Right forelimb (tissue), 1 donor: ENCODE measurements around the gene TARP.

Experiments used
- DNase-seq: peaks from one replicate; pipeline ENCODE4 v3.0.0-alpha.2; 2018

The TARP gene

DNA sequence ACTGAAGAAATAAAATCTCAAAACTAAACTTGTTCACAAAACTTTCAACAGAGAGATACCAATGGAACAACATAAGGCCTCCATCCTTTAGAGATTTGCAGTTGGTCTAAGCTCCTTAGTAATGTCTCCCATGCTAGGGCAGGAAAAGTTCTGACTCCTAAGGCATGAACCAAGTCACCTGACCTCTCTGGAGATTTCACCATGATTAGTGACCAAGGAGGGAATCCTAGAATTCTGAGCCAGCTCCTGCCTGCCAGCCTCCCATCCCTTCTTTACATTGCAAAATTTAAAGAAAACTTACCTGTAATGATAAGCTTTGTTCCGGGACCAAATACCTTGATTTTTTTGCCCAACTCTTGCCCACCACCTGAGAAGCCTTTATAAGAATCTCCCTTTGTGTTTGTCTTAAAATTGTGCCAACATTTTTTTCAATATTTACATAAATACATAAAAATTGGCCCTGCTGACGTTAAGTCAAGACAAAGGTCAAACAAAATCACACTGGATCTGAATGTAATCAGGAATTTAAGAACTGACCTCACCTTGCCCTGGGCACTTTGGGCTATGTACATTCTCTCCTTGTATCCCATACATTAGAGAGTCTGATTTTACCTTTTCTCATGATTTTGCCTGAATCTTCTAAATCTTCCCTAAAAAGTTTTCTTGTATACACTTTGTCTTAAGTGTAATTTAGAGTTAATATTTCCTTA, at the start of gene TARP:
Gene TARP, minus strand, starts transcription at position 351 of the 710 bp plus-strand sequence.
- no peak for DNase-seq

DNA sequence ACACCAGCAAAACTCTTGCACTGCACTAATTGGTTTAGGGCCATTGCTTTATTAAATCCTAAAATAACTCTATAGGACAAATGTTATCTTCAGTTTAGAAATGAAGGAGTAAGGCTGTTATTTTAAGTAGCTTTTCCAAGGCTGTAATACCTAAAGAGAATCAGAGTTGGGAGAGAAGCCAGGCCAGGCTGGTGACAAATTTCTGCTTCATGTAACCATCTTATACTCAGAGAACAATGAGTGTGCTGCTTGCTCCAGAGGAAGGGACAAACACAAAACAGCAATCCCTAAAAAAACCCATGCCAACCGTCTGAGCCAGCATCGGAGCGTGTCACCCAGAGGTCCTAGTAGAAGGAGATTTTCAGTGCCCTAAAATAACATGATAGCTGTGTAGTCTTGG, 49.7 kb upstream of the TARP start:
- no peak for DNase-seq

DNA sequence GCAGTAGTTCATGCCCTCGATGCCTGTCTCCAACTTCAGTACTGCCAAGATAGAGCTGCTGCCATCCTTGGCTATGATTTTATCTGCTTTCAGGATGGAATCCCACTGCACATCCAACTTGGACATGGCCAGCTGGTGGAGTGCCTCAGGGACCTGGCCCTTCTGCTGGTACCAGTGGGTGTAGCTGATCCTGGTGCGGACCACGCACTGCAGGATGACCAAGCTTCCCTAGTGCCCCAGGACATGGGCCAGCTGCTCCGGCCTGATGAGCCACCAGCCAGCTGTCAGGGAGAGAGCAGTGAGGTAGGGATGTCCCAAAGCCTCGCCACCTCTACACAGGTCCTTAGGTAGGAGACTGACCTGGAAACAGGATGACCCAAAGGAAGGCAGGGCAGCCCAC, 49.0 kb upstream of the TARP start:
- no peak for DNase-seq

DNA sequence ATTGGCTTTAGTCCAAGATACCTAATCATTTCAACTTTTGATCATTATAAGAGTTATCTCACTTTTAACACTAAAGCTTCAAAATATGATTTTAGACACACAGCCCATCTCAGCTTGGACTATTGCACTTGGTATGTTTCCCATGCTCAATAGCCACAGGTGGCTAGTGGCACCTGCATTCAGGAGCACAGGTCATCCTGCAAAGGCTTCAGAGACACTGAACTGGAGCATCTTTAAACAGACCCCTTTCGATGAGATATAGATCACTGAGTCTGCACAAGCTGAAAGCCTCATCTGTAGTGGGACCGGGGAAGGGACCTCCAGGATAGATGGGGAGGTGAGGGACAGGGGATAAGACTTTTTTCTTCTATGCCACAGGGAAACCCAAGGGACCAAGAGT, 48.5 kb upstream of the TARP start:
- DNase-seq, result no peak

DNA sequence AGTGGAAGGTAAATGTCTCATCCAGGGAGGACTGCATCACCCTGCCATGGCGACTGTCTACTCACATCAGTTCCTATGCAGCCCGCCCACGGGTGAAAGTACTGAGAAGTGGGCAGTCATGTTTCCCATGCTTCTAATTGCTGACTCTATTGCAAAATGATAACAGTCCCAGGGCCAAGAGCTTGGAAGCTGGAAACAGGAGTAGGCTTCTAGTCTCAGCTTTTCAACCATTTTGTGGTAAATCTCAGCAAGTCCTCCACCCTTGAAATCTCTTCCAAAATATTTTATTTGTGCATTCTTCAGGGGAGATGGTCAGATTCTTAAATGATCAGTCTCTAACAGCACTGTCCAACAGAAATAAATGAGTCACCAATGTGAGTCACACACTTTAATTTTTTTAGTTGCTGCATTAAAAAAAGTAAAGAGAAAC, 48.1 kb upstream of the TARP start:
- no peak for DNase-seq

DNA sequence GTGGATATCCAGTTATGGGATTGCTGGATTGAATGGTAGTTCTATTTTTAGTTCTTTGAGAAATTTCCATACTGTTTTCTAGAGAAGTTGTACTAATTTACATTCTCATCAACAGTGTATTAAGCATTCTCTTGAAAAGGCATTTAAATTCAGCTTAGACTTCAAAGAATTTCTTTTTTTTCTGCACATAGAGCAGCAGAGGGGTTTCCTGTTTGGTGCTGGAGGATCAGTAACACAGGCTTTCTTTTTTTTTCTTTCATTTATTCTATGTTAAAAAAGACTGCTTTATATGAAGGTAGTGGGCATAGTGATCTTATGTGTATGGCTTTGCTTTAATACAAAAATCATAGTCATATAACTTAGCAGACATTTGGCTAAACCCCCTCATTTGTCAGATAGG, 47.6 kb upstream of the TARP start:
- DNase-seq, result no peak

DNA sequence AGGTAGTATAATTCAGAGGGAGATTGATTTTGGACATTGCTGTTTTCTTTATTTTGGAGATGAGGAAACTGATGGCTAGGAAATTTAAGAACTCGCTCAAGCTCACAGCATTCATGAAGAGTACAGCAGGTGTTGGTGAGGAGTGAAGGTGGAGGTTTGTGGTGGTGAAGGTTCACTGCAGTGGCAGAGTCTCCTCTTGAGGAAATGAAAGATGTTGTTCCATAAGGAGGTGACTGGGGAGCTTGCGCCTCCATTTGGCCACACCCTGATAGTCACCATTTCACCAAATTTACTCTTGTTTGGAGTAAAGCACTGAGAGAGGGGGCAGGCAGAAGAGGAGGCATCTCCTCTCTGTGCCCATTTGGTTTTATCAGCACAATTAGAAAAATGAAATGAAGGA, 46.4 kb upstream of the TARP start:
- no peak for DNase-seq

DNA sequence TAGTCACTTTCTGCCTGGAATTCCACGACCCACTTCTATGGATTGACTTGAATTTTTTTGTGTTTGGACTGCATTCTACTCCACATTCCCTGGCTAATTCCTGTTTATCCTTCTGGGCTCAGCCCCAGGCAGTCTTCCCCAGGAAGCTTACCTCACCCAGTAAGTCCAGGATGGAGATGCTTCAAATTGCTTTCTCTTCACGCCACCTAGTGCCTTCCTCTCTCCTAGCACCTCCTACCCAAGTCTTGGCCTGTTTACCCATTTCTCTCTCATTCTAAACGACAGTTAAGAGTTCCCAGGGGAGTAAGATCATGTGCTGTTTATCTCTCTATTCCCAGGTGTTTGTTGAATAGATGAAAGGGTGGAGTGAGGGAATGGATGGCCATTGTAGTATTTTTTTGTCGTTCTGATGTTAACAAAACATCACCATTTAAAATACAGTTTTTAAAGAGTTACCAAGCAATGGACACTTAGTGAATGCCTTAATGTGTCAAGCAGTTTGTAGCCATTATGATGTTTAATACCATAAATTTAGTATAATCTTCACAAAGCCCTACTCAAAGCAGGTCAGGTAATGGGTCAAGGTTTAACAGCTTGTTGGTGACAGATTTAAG, 45.5 kb upstream of the TARP start:
- DNase-seq, result no peak

DNA sequence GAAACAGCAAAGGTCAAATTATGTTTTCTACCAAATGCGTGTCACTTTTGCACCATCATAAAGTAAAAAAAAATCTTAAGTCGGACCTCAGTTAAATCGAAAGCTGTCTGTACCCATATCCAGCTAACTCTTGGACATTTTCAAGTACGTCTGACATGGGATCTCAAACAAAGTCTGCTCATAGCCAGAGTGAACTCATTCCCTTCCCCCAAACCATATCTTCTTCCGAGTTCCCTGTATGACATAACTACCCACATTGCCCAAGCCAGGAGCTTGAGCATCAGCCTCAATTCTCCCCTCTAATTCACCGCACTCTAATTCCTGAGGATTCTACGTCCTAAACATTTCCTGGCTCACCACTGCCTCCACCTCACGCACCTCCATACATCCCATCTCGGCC, 44.8 kb upstream of the TARP start:
- no peak for DNase-seq

DNA sequence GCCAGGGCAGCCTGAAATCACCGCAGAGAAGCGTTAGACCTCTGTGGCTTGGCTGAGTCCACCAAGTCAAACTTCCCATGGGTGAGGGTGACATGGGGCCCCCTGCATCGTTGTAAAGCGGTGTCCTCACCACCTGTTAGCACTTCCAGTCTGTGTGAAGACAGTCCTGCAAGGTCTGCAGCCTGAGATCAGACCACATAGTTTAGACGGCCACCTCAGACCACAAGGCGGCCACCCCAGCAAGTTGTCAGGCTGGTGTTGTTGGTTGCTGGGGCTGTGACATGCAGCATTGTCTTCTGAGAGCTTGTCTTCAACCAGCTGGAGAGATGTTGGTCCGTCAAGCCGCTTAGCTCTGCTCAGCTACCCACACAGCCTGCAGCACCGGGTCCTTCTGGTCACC, 44.1 kb upstream of the TARP start:
- no peak for DNase-seq

DNA sequence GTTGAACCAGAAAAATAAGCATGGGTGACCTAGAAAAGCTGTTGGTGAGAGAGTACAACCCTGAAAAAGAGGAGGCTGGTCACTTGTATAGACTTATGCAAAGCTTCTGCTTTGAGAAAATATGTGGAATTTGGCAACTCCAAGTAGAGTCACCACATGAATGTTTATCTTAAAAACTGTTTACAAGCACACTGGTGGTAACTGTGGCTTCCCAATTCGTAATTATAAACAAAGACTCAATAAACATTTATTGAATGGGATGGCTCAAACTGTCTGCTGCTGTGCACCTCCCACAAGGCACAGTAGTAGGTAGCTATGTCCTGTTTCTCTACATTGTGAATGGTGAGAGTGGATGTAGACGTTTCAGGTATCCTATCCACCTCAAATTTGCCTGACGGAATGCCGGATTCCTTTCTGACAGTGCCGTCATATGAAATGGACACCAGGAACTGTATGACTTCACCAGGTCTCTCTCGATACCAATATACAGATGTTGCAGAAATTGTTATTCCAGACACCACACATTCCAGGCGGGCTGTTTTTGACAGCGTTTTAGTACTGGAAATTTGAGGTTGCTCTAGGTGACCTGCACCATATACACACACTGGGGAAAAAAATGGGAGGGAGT, 43.4 kb upstream of the TARP start:
- DNase-seq, result no peak

DNA sequence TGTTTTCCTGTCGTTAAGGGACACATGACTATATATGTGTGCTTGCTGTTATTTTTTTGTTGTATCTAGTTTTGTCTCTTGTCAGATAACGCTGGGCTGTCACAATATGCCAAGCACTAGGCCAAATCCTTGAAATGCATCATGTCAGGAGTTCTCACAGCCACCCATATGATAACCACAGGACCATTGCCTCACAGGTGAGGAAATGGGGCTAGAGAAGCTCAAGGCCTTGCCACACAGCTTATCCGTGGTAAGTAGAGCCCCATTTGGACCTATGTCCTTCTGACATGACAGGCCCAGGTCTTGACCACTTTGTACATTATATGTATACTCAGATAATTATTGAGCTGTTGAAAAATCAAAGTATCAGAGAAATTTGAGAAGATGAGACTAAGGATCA, 42.0 kb upstream of the TARP start:
- DNase-seq, result no peak

DNA sequence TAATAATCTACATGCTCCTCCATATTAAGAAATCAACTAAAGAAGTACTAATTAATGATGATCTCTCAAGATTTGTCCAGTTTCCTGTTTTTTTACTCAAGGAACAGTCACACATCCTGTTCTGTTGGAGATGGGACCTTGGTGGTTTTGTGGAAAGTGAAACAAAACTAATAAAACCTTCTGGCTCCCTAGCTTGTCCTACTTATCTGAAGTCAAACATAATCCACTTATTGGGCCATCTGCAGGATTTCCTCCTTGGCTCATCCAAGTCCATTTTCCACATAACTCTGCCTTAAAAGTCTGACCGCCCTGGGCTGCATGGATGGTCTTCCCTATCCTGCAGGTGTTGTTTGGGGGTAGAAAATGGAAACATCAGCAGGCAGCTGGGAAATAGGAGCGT, 39.4 kb upstream of the TARP start:
- DNase-seq, result no peak

DNA sequence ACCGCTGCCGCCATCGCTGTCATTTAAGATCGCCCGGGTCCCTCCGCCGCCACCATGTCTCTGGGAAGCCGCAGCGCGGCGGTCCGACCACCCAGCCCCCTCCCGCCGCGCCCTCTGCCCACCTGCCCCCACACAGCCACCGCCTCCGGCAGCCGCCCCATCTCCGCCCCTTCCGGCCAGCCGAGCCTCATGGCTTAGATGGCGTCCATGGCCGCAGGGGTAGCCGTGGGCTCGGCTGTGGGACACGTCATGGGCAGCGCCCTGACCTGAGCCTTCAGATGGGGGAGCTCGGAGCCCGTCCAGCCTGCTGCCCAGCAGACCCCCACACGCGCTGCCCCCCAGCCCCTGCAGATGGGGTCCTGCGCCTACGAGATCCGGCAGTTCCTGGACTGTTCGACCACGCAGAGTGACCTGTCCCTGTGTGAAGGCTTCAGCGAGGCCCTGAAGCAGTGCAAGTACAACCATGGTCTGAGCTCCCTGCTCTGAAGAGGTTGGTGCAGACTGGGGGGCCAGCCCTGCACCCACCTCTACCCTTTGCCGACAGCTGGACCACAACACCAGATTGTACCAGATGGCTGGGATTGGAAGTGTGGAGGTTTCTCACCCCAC, 38.0 kb upstream of the TARP start:
- DNase-seq, result no peak

DNA sequence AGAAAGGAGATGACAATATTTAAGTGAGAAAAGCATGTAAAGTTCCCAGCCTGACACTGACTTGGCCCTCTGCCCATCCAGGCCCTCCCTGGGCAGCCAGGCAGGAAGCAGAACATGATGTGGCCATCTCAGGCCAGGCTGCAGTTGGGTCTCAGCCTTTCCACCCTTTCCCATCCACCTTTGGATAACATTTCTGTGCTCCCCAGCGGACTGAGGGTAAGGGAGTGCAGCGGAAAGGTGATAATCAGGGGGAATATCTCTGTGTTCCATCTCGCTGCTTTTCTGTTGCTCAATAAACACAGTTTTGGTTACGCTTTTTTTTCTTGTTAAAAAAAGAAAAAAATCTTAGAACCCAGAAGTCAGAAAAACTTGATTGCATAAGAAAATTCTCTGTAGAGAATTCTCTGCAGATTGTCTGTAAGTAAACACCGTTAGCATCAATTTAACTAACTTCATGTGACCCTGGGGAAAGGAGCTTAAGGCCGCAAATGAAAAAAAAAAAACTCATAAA, 37.2 kb upstream of the TARP start:
- peak; percentile 59 for DNase-seq

DNA sequence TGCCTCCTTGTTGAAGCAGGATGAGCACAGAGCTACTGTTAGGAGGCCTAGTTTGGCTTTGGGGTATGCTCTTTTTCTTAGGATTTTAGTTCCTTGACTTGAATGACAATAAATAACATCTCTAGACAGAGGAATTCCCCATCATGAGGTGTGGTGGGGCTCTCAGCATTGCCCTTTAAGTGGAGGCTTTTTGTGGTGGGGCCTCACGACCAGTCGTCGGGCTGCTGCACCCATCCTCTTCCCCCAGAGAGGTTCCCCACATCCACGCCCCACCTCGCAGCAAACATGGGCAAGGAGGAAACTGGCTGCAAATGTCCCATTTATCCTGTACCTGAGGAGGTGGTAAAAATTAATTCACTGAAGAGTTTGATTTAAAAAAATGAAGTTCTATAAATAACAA, 36.1 kb upstream of the TARP start:
- no peak for DNase-seq

DNA sequence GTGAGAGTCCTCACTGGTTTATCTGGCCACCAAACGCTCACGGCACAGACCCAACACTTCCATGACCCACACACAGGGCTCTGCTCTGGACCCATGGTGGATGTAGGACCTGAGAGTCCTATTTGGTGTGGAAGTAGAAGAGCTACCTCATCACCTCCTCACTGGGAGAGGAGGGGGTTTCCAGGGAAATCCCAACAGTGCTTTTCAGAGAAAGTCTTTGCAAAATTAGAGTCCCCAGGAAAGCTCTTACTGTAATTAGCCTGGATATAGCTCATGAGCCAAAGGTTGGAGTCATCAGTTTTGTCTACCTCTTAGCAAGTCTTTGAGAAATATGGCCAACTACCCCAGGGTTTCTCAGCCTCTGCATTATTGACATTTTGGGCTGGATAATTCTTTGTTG, 34.7 kb upstream of the TARP start:
- DNase-seq, result no peak

DNA sequence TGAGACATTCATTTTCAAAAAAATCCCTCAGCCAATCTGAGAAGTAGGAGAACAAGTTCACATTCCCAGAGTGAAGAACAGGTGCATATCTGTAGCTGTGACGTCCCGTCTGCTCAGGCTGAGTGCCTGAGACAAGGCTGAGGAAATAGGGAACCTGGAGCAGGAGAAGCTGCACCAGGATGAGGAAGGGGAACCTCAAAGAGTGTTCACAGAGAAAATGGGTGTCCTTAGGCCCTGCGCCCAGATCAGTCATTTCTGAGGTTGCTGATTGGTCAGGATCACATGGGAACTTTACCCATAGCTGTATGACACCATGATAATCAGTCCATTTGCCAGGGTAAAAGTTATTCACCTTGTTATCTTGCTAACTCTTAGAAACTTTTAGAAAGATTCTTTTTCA, 34.2 kb upstream of the TARP start:
- no peak for DNase-seq

DNA sequence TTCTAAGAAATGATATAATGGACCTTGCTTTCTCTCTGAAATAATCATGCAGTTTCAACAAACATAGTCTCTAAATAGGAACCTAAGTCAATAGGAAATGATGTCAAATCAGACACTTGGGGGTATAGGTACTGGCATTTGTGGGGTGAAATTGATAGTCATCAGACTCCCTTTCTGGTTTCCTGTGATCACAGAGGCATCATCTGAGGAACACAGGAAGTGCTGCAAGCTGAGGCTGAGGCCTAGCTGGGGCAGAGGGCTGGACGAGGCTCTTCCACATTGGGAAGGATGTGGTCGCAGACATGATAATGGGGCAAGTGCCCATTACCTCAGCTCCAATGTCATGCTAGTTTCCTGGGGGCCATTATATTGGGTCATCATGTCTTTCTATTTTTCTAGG, 33.5 kb upstream of the TARP start:
- no peak for DNase-seq

DNA sequence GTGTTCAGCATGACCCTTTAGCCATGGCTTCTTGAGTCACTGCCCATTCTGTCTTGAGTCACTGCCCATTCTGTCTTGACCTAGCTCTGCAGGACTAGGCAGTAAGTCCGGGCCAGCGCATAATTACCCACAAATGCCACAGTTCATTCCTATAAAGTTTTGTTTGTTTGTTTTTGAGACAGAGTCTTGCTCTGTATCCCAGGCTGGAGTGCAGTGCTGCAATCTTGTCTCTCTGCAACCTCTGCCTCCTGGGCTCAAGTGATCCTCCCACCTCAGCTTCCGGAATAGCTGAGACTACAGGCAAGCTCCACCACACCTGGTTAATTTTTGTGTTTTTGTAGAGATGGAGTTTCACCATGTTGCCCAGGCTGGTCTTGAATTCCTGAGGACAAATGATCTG, 32.7 kb upstream of the TARP start:
- no peak for DNase-seq

DNA sequence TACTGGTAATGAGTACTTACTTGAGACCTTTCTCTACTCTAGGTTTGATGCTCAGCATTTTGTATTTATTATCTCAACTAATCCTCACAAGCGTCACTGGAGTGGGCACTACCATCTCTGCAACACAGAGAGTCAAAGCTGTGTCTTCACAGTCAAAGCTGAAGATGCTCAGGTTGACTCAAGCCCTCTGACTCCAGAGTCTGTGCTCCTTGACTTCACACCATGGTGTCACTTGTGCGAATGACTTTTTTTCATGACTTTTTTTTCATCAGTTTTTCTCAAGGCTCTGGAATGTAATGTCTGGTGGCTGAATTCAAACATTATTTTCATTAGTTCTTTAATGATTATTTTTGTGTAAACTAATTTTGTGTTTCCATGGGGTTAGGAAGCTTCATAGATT, 30.4 kb upstream of the TARP start:
- no peak for DNase-seq

DNA sequence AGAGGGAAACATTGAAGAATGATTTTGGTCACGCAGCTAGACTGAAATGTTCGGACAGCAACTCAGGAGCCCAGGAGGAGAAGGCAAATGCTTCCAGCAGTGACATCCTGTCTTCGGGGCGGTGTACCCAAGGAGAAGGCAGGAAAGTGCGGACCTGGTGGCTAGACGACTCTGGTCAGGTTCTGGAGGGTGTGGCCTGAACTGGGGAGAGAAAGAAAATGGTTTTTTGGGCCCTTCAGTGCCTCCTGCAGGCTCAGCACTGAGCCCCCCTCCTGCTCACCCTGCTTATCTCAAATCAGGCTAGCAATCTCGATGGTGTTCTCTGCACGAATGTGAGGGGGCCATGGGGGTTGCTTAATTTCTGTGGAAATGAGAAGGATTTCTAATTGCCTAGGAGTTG, 26.7 kb upstream of the TARP start:
- DNase-seq, result no peak

DNA sequence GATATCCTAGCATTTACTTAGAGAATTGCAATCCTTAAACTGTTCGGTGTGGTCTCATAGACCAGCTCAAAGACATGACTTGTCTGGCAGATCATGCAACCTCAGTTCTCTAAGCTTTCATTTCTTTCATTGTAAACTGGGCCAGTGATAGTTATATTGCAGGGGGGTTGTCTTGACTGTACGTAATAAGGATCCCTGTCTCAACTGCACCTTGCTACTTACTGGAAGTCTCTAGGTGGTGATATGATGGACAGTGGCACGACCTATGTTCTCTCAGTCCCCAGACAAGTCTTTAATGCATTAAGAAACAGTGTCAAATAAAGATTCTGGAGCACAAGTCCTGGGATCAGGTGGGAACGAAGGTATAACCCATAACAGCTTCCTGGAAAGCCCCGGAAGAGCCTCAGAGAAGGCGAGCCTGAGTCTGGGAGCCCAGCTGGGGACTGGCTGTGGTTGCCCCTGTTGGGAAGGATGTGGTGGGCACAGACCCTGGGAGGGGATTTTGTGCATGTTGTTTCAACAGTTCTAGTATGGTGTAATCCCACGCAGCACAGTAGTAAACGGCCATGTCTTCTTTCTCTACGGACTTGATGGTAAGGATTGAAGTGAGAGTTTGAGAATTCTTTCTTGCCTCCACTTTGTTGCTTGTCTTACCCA, 26.0 kb upstream of the TARP start:
- DNase-seq, result no peak
